HEK293 (cell line): Measurements from ENCODE around the gene ZNF343.

Experiments used
- GFI1B ChIP-seq: fragments of 450-650 bp; formaldehyde crosslinking; IDR thresholded peaks from 2 replicates; pipeline ENCODE4 v1.5.1; 2016; ENCODE audit warnings: missing biosample characterization, missing genetic modification characterization
- KLF8 ChIP-seq: fragments of 450-650 bp; formaldehyde crosslinking; IDR thresholded peaks from 2 replicates; pipeline ENCODE4 v1.5.1; 2016; ENCODE audit warnings: missing biosample characterization, missing genetic modification characterization
- OSR2 ChIP-seq: fragments of 450-650 bp; formaldehyde crosslinking; IDR thresholded peaks from 2 replicates; pipeline ENCODE4 v1.5.1; 2016; ENCODE audit warnings: missing biosample characterization, missing genetic modification characterization
- SP2 ChIP-seq: fragments of 450-650 bp; formaldehyde crosslinking; IDR thresholded peaks from 2 replicates; pipeline ENCODE4 v1.5.1; 2016; ENCODE audit warnings: missing biosample characterization, missing genetic modification characterization
- SP7 ChIP-seq: fragments of 450-650 bp; formaldehyde crosslinking; IDR thresholded peaks from 2 replicates; pipeline ENCODE4 v1.5.1; 2016; ENCODE audit warnings: missing biosample characterization, missing genetic modification characterization
- TCF7L2 ChIP-seq: IDR thresholded peaks from 2 replicates; pipeline ENCODE4 v1.6.1; 2011; ENCODE audit warnings: low read depth, mild to moderate bottlenecking, inconsistent platforms, low read length, moderate library complexity, borderline replicate concordance
- YY2 ChIP-seq: fragments of 450-650 bp; formaldehyde crosslinking; IDR thresholded peaks from 2 replicates; pipeline ENCODE4 v1.5.1; 2016; ENCODE audit warnings: missing biosample characterization, missing genetic modification characterization
- ZBTB17 ChIP-seq: fragments of 450-650 bp; formaldehyde crosslinking; IDR thresholded peaks from 2 replicates; pipeline ENCODE4 v1.5.1; 2016; ENCODE audit warnings: missing biosample characterization, missing genetic modification characterization
- ZBTB20 ChIP-seq: fragments of 450-650 bp; formaldehyde crosslinking; IDR thresholded peaks from 2 replicates; pipeline ENCODE4 v1.5.1; 2016; ENCODE audit warnings: missing biosample characterization, missing genetic modification characterization
- ZBTB21 ChIP-seq: fragments of 450-650 bp; formaldehyde crosslinking; IDR thresholded peaks from 2 replicates; pipeline ENCODE4 v1.5.1; 2017; ENCODE audit warnings: missing biosample characterization, missing genetic modification characterization
- ZBTB7A ChIP-seq: fragments of 450-650 bp; formaldehyde crosslinking; IDR thresholded peaks from 2 replicates; pipeline ENCODE4 v1.5.1; 2016; ENCODE audit warnings: low read depth, missing biosample characterization, missing genetic modification characterization
- ZNF121 ChIP-seq: fragments of 450-650 bp; formaldehyde crosslinking; IDR thresholded peaks from 2 replicates; pipeline ENCODE4 v1.5.1; 2016; ENCODE audit warnings: missing biosample characterization, missing genetic modification characterization
- ZNF157 ChIP-seq: fragments of 450-650 bp; formaldehyde crosslinking; IDR thresholded peaks from 2 replicates; pipeline ENCODE4 v1.5.1; 2016; ENCODE audit warnings: missing biosample characterization, missing genetic modification characterization
- ZNF174 ChIP-seq: fragments of 450-650 bp; formaldehyde crosslinking; IDR thresholded peaks from 2 replicates; pipeline ENCODE4 v1.5.0; 2017; ENCODE audit warnings: missing biosample characterization, mild to moderate bottlenecking, missing genetic modification characterization
- ZNF184 ChIP-seq: fragments of 450-650 bp; IDR thresholded peaks from 2 replicates; pipeline ENCODE4 v1.5.1; 2018; ENCODE audit warnings: missing biosample characterization, mild to moderate bottlenecking, missing genetic modification characterization
- ZNF24 ChIP-seq: fragments of 450-650 bp; formaldehyde crosslinking; IDR thresholded peaks from 2 replicates; pipeline ENCODE4 v1.5.1; 2016; ENCODE audit warnings: missing biosample characterization, missing genetic modification characterization
- ZNF248 ChIP-seq: fragments of 450-650 bp; formaldehyde crosslinking; IDR thresholded peaks from 2 replicates; pipeline ENCODE4 v1.5.1; 2017; ENCODE audit warnings: missing biosample characterization, missing genetic modification characterization
- ZNF354C ChIP-seq: fragments of 450-650 bp; formaldehyde crosslinking; IDR thresholded peaks from 2 replicates; pipeline ENCODE4 v1.5.1; 2016; ENCODE audit warnings: missing biosample characterization, missing genetic modification characterization, low read depth, borderline replicate concordance
- ZNF521 ChIP-seq: fragments of 450-650 bp; formaldehyde crosslinking; IDR thresholded peaks from 2 replicates; pipeline ENCODE4 v1.5.1; 2017; ENCODE audit warnings: missing biosample characterization, mild to moderate bottlenecking, missing genetic modification characterization
- ZNF555 ChIP-seq: fragments of 450-650 bp; formaldehyde crosslinking; conservative IDR thresholded peaks from 2 replicates; pipeline ENCODE4 v1.5.1; 2017; ENCODE audit warnings: missing biosample characterization, mild to moderate bottlenecking, missing genetic modification characterization, inconsistent platforms
- ZNF571 ChIP-seq: fragments of 450-650 bp; formaldehyde crosslinking; IDR thresholded peaks from 2 replicates; pipeline ENCODE4 v1.5.0; 2017; ENCODE audit warnings: missing biosample characterization, missing genetic modification characterization
- ZNF600 ChIP-seq: fragments of 450-650 bp; formaldehyde crosslinking; IDR thresholded peaks from 2 replicates; pipeline ENCODE4 v1.5.1; 2016; ENCODE audit warnings: missing biosample characterization, missing genetic modification characterization
- ZNF664 ChIP-seq: fragments of 450-650 bp; formaldehyde crosslinking; IDR thresholded peaks from 2 replicates; pipeline ENCODE4 v1.5.1; 2016; ENCODE audit warnings: missing biosample characterization, missing genetic modification characterization
- ZNF701 ChIP-seq: fragments of 450-650 bp; formaldehyde crosslinking; IDR thresholded peaks from 2 replicates; pipeline ENCODE4 v1.5.1; 2016; ENCODE audit warnings: missing biosample characterization, missing genetic modification characterization
- ZNF747 ChIP-seq: fragments of 450-650 bp; formaldehyde crosslinking; IDR thresholded peaks from 2 replicates; pipeline ENCODE4 v1.5.1; 2016; ENCODE audit warnings: missing biosample characterization, missing genetic modification characterization
- TF ChIP-seq, protein P1 (sequence below): fragments of 450-650 bp; formaldehyde crosslinking; IDR thresholded peaks from 2 replicates; pipeline ENCODE4 v1.5.1; 2016; ENCODE audit warnings: missing biosample characterization, missing genetic modification characterization
- TF ChIP-seq, protein P2 (sequence below): fragments of 450-650 bp; formaldehyde crosslinking; IDR thresholded peaks from 2 replicates; pipeline ENCODE4 v1.5.1; 2017; ENCODE audit warnings: missing biosample characterization, missing genetic modification characterization
- TF ChIP-seq, protein P3 (sequence below): fragments of 450-650 bp; formaldehyde crosslinking; IDR thresholded peaks from 2 replicates; pipeline ENCODE4 v1.5.1; 2017; ENCODE audit warnings: missing biosample characterization, missing genetic modification characterization
- TF ChIP-seq, protein P4 (sequence below): fragments of 450-650 bp; formaldehyde crosslinking; IDR thresholded peaks from 2 replicates; pipeline ENCODE4 v1.5.1; 2017; ENCODE audit warnings: missing biosample characterization, missing genetic modification characterization
- TF ChIP-seq, protein P5 (sequence below): fragments of 450-650 bp; formaldehyde crosslinking; IDR thresholded peaks from 2 replicates; pipeline ENCODE4 v1.5.0; 2017; ENCODE audit warnings: missing biosample characterization, missing genetic modification characterization, borderline replicate concordance
- TF ChIP-seq, protein P6 (sequence below): fragments of 450-650 bp; formaldehyde crosslinking; IDR thresholded peaks from 2 replicates; pipeline ENCODE4 v1.5.1; 2016; ENCODE audit warnings: missing biosample characterization, missing genetic modification characterization

The ZNF343 gene

DNA sequence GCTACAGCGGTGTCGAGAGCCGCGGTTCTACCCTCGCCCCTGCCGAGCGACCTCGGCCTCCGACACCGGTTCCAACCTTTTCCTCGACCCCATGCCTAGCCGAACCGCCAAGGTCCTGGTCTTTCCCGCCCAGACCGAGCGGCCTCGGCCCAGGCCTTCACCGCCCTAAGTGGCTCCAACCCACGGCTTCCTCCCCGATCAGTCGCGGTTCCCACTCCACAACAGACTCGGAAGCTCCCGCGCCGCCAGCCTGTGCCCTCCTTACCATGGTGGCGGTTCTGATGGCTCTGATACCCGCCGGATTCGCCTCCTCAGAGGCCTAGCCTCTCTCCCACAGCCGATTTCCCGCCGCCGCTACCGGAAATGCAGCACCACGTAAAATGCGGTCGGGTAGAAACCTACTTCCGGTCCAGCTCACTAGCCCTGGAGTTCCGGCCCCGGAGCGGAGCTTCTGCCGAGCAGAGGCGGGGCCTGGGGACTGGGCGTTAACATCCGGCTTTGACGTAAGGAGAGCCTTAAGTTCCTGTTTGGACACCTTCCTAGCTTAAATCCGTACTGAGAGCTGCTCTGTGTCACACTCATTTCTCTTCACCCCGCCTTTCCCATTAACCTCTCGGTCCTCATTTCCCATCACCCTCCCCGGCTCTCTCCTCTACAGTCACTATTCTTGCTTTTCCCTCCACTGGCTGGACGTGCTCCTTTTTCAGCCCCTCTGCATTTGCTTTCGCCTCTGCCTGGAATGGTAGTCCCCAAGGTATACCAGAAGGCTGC lies 38.1 kb downstream of the ZNF343 start, which contains the start of gene SNRPB (continued):
- TF ChIP-seq, protein P1, sequence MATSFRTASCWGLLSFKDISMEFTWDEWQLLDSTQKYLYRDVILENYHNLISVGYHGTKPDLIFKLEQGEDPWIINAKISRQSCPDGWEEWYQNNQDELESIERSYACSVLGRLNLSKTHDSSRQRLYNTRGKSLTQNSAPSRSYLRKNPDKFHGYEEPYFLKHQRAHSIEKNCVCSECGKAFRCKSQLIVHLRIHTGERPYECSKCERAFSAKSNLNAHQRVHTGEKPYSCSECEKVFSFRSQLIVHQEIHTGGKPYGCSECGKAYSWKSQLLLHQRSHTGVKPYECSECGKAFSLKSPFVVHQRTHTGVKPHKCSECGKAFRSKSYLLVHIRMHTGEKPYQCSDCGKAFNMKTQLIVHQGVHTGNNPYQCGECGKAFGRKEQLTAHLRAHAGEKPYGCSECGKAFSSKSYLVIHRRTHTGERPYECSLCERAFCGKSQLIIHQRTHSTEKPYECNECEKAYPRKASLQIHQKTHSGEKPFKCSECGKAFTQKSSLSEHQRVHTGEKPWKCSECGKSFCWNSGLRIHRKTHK (tag by site-specific recombination): no peak
- TF ChIP-seq ZNF184: no peak
- TF ChIP-seq, protein P2, sequence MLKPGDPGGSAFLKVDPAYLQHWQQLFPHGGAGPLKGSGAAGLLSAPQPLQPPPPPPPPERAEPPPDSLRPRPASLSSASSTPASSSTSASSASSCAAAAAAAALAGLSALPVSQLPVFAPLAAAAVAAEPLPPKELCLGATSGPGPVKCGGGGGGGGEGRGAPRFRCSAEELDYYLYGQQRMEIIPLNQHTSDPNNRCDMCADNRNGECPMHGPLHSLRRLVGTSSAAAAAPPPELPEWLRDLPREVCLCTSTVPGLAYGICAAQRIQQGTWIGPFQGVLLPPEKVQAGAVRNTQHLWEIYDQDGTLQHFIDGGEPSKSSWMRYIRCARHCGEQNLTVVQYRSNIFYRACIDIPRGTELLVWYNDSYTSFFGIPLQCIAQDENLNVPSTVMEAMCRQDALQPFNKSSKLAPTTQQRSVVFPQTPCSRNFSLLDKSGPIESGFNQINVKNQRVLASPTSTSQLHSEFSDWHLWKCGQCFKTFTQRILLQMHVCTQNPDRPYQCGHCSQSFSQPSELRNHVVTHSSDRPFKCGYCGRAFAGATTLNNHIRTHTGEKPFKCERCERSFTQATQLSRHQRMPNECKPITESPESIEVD: no peak; the same call in 1 of the 2 replicates
- TF ChIP-seq ZNF521: no peak
- TF ChIP-seq ZNF24: peak; percentile 94
- no peak for TF ChIP-seq ZNF174
- no peak for TF ChIP-seq ZNF571
- TF ChIP-seq ZNF664 (tag by site-specific recombination): no peak; the same call in none of the 2 replicates
- TF ChIP-seq SP7 (tag by site-specific recombination): peak; percentile 95
- peak; percentile 96 for TF ChIP-seq KLF8 (tag by site-specific recombination)
- no peak for TF ChIP-seq TCF7L2
- TF ChIP-seq, protein P3, sequence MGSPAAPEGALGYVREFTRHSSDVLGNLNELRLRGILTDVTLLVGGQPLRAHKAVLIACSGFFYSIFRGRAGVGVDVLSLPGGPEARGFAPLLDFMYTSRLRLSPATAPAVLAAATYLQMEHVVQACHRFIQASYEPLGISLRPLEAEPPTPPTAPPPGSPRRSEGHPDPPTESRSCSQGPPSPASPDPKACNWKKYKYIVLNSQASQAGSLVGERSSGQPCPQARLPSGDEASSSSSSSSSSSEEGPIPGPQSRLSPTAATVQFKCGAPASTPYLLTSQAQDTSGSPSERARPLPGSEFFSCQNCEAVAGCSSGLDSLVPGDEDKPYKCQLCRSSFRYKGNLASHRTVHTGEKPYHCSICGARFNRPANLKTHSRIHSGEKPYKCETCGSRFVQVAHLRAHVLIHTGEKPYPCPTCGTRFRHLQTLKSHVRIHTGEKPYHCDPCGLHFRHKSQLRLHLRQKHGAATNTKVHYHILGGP: no peak
- TF ChIP-seq ZNF600 (tag by site-specific recombination): peak; percentile 97
- TF ChIP-seq SP2 (tag by site-specific recombination): peak; percentile 95
- no peak for TF ChIP-seq ZNF157
- TF ChIP-seq ZBTB20: peak; percentile 68; the same call in 1 of the 2 replicates
- TF ChIP-seq GFI1B: no peak
- no peak for TF ChIP-seq ZNF555
- TF ChIP-seq, protein P4, sequence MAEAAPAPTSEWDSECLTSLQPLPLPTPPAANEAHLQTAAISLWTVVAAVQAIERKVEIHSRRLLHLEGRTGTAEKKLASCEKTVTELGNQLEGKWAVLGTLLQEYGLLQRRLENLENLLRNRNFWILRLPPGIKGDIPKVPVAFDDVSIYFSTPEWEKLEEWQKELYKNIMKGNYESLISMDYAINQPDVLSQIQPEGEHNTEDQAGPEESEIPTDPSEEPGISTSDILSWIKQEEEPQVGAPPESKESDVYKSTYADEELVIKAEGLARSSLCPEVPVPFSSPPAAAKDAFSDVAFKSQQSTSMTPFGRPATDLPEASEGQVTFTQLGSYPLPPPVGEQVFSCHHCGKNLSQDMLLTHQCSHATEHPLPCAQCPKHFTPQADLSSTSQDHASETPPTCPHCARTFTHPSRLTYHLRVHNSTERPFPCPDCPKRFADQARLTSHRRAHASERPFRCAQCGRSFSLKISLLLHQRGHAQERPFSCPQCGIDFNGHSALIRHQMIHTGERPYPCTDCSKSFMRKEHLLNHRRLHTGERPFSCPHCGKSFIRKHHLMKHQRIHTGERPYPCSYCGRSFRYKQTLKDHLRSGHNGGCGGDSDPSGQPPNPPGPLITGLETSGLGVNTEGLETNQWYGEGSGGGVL (tag by site-specific recombination): no peak
- TF ChIP-seq ZBTB21 (tag by site-specific recombination): peak; percentile 81
- TF ChIP-seq, protein P5, sequence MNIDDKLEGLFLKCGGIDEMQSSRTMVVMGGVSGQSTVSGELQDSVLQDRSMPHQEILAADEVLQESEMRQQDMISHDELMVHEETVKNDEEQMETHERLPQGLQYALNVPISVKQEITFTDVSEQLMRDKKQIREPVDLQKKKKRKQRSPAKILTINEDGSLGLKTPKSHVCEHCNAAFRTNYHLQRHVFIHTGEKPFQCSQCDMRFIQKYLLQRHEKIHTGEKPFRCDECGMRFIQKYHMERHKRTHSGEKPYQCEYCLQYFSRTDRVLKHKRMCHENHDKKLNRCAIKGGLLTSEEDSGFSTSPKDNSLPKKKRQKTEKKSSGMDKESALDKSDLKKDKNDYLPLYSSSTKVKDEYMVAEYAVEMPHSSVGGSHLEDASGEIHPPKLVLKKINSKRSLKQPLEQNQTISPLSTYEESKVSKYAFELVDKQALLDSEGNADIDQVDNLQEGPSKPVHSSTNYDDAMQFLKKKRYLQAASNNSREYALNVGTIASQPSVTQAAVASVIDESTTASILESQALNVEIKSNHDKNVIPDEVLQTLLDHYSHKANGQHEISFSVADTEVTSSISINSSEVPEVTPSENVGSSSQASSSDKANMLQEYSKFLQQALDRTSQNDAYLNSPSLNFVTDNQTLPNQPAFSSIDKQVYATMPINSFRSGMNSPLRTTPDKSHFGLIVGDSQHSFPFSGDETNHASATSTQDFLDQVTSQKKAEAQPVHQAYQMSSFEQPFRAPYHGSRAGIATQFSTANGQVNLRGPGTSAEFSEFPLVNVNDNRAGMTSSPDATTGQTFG: peak; percentile 64; the same call in 1 of the 2 replicates
- TF ChIP-seq, protein P6, sequence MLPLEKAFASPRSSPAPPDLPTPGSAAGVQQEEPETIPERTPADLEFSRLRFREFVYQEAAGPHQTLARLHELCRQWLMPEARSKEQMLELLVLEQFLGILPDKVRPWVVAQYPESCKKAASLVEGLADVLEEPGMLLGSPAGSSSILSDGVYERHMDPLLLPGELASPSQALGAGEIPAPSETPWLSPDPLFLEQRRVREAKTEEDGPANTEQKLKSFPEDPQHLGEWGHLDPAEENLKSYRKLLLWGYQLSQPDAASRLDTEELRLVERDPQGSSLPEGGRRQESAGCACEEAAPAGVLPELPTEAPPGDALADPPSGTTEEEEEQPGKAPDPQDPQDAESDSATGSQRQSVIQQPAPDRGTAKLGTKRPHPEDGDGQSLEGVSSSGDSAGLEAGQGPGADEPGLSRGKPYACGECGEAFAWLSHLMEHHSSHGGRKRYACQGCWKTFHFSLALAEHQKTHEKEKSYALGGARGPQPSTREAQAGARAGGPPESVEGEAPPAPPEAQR (tag by site-specific recombination): peak; percentile 84; the same call in 1 of the 2 replicates
- TF ChIP-seq ZNF354C (tag by site-specific recombination): no peak
- TF ChIP-seq ZBTB17: peak; percentile 100
- no peak for TF ChIP-seq OSR2 (tag by site-specific recombination)
- TF ChIP-seq ZBTB7A (tag by site-specific recombination): peak; percentile 56; the same call in 1 of the 2 replicates
- TF ChIP-seq ZNF248 (tag by site-specific recombination): no peak
- no peak for TF ChIP-seq ZNF747
- TF ChIP-seq ZNF121: no peak; the same call in 1 of the 2 replicates
- peak; percentile 78 for TF ChIP-seq YY2 (tag by site-specific recombination)
- no peak for TF ChIP-seq ZNF701 (tag by site-specific recombination)
